RWPE1 (cell line): Measurements from ENCODE around the gene RAB3GAP2.

Experiments
- CTCF ChIA-PET: fragments of 350-600 bp; sonication (Branson Sonifier 250); formaldehyde crosslinking; extraction: SDS; loops from one replicate; lab custom pipeline; 2021; lab: Yijun Ruan, JAX
- POLR2A ChIA-PET: fragments of 400-600 bp; formaldehyde crosslinking; extraction: SDS; loops from one replicate; lab custom pipeline; 2020; ENCODE audit warnings: antibody characterized with exemption; ENCODE audit not compliant: low non-redundant PET; lab: Yijun Ruan, JAX
- DNase-seq: peaks from one replicate; pipeline ENCODE4 v3.0.0; 2012; ENCODE audit warnings: low spot score
- H3K27ac ChIP-seq: fragments of 450-650 bp; 2 replicates; pipeline ENCODE4 v1.5.1; 2017
- TF ChIP-seq, protein P1 (sequence below): fragments of 450-650 bp; conservative IDR thresholded peaks from 2 replicates; pipeline ENCODE4 v1.5.1; 2017; ENCODE audit warnings: low read depth, mild to moderate bottlenecking

The RAB3GAP2 gene

DNA sequence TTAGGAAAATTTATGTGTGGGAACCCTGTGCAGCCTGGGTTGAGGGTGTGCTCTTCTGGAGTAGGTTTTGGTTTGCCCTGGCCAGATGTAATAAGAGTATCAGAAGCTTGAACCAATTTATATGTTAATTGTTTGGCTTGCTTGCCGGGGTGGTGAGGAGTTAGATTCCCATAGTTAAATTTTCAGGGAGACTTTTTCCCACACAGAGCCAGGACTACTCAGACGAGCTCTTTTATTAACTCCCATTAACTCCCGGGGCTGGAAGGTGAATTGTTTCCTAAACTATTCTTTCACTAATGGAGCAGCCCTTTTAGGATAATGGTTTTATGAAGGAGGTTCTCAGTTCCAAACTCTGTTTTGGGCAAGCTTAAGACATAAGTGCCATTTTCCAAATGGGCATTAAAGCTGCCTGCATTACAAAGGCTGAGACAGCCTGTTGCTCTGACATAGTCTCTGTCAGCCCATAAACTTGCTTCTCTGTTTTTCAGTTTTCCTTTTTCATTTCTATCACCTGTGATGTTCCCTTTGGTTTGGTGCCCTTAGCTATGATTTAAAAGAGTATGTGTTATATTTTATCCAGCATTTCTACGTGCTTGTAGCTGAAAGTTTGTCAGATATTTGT is 18.0 kb upstream of the RAB3GAP2 start:
- TF ChIP-seq, protein P1, sequence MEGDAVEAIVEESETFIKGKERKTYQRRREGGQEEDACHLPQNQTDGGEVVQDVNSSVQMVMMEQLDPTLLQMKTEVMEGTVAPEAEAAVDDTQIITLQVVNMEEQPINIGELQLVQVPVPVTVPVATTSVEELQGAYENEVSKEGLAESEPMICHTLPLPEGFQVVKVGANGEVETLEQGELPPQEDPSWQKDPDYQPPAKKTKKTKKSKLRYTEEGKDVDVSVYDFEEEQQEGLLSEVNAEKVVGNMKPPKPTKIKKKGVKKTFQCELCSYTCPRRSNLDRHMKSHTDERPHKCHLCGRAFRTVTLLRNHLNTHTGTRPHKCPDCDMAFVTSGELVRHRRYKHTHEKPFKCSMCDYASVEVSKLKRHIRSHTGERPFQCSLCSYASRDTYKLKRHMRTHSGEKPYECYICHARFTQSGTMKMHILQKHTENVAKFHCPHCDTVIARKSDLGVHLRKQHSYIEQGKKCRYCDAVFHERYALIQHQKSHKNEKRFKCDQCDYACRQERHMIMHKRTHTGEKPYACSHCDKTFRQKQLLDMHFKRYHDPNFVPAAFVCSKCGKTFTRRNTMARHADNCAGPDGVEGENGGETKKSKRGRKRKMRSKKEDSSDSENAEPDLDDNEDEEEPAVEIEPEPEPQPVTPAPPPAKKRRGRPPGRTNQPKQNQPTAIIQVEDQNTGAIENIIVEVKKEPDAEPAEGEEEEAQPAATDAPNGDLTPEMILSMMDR, result no peak
- POLR2A ChIA-PET, result no interaction called here
- CTCF ChIA-PET, result interaction anchor here (0.6 to 2.3 kb wide), 8 partner anchors 9 to 486 kb away, joined by 3 to 21 read pairs (median 4); no protein-coding TSS in a partner anchor
- H3K27ac ChIP-seq, result no peak overlapping the region
- no peak for DNase-seq

DNA sequence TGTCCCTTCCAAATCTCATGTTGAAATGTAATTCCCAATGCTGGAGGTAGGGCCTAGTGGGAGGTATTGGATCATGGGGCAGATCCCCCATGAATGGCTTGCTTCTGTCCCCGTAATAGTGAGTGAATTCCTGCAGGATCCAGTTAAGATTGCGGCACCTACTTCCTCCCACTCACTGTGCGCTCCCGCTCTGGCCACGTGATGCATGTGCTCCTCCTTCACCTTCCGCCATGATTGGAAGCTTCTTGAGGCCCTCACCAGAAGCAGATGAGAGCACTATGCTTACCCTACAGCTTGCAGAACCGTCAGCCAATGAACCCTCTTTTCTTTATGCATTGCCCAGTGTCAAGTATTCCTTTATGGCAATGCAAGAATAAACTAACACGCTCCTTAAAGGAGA is 14.9 kb upstream of the RAB3GAP2 start:
- TF ChIP-seq, protein P1, result no peak
- ChIA-PET POLR2A (interaction anchor here (0.5 kb wide), 1 partner anchor 461 kb away, joined by 3 read pairs; the partner anchor contains the start of gene MTARC2), CTCF (interaction anchor here (0.8 to 1.6 kb wide), 3 partner anchors 9 to 446 kb away, joined by 3 to 5 read pairs (median 4); no protein-coding TSS in a partner anchor)
- DNase-seq, result no peak
- H3K27ac ChIP-seq, result no peak overlapping the region

DNA sequence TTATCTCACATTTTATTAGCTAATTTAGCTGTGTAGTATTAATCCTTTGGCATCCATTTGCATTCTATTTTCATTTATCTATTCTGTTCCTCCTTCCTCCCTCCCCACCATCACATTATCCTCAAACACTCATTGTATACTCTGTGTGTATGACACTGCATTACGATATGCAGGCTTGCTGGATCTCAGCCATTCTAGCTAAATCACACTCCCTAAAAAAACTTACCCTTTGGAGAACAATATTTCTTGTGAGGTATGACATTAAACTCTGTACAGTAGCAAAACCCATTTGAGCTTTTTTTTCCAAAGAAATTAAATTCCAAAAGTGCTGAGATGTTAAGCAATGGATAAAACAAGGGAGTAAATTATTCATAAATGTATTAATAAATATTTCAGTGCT is 11.4 kb upstream of the RAB3GAP2 start:
- H3K27ac ChIP-seq, result no peak overlapping the region
- TF ChIP-seq, protein P1, result no peak
- ChIA-PET POLR2A (no interaction called here), CTCF (interaction anchor here (0.7 to 5.6 kb wide), 3 partner anchors 12 to 450 kb away, joined by 4 to 62 read pairs (median 5); no protein-coding TSS in a partner anchor)
- DNase-seq, result no peak

DNA sequence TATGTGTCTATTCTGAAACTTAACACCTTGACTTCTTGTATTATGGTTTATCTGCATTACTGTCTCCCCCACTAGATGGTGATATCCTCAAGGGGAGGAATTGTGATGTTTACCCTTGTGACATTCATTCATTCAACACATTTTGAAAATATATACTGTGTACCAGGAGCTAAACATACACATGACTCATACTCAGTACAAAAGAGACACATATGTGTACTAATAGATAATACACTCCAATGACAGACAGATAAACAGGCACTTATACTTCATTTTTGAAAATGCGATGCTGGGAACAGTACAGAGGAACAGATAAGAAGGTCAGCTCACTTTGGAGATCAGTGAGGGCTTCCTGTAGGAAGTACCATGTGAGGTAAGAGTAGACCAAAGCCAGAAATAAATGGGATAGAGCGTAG is 8.9 kb upstream of the RAB3GAP2 start:
- ChIA-PET CTCF (interaction anchor here (0.5 to 6.0 kb wide), 66 partner anchors 9 to 585 kb away, joined by 3 to 79 read pairs (median 4); partner anchors contain the start of genes MTARC1 and MTARC2), POLR2A (interaction anchor here (0.5 kb wide), 1 partner anchor 408 kb away, joined by 3 read pairs; no protein-coding TSS in a partner anchor)
- DNase-seq, result peak; percentile 50
- no peak overlapping the region for H3K27ac ChIP-seq
- TF ChIP-seq, protein P1, result peak; percentile 44

DNA sequence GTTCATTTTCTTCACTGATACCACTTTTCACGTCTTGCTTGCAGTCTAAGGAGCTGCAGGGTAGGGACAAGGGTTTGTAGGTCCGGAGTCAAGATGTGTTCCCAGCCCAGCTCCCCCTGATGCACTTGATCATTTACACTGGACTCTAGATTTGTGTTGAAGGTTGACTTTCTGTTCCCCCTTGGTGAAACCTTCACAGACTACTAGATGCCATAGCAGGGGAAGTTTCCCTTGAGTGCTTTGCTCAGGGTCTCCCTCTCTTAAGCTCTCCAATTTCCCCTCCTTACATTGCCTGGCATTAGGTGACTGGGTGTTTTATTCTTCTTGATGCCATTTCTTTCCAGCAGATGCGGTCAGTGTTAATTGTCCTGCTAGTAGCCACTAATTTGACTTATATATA is 8.0 kb upstream of the RAB3GAP2 start:
- POLR2A ChIA-PET, result no interaction called here
- DNase-seq, result no peak
- CTCF ChIA-PET, result interaction anchor here (0.6 to 6.0 kb wide), 24 partner anchors 10 to 515 kb away, joined by 3 to 79 read pairs (median 4); partner anchors contain the start of gene MTARC2
- H3K27ac ChIP-seq, result no peak overlapping the region
- TF ChIP-seq, protein P1, result no peak

DNA sequence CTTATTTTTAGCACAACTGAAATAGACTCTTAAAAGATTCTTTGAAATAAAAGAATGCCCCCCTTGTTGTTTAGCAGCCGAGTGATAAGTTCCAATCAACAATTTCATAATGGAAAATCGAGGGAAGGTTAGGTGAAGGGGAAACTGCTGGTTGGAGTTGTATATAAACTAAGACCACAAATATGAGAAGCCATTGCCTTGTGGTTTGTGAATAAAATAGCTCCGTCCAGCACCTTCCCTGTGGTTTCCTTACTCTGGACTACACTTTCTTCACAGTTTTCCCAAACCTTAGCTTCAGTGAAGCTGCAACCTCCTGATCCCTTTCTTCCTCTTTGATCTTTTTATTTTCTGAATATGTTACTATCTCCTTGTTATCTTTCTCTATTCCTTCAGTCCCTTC is 6.7 kb upstream of the RAB3GAP2 start:
- ChIA-PET CTCF (interaction anchor here (0.7 to 6.0 kb wide), 5 partner anchors 17 to 756 kb away, joined by 3 to 79 read pairs (median 5); no protein-coding TSS in a partner anchor), POLR2A (no interaction called here)

More for the DNA sequence above, 6.7 kb upstream of the RAB3GAP2 start:
- TF ChIP-seq, protein P1, result no peak
- DNase-seq, result no peak
- H3K27ac ChIP-seq, result no peak overlapping the region
